ENCODE results near the gene DDAH1. TPM values are rescaled to one million over a fixed set of nuclear protein-coding genes. Genes with fewer than 3 reads are reported as not detected.

The DDAH1 gene
- total RNA-seq, 1 donor: 89.0 TPM

DNA sequence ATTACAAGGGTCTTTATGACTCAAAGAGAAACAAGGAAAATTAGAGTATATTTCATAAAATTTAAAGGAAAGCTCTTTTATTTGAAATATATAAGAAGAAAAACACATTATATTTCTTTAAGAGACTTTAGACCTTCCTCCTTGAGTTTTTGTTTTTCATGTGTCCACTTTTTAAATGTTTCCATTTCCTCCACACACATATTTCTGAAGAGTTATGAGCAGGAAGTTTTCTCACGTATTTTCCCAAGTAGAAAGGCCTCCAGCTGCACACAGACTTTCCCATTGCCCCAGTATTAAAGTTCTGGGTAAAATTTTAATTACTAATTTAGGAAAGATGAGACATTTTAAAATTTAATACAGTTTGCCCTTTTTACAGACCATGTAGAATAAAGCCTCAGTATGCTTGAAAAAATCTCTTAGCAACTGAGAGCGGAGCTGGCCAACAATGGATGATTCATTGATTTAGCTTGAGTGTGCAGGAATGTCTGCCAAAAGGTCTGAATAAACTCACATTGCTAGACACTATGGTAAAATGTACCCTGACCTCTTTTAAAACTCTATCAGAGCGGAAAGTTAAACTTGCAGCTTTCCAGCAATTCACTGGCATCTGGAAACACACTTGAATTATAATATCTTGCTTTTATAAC is 57.9 kb downstream of the DDAH1 start:
- peaks cover 53% of the 10 kb centered on the region for H3K4me1 ChIP-seq (ENCODE audit: insufficient read depth, low read length)
- TF ChIP-seq, protein P1, sequence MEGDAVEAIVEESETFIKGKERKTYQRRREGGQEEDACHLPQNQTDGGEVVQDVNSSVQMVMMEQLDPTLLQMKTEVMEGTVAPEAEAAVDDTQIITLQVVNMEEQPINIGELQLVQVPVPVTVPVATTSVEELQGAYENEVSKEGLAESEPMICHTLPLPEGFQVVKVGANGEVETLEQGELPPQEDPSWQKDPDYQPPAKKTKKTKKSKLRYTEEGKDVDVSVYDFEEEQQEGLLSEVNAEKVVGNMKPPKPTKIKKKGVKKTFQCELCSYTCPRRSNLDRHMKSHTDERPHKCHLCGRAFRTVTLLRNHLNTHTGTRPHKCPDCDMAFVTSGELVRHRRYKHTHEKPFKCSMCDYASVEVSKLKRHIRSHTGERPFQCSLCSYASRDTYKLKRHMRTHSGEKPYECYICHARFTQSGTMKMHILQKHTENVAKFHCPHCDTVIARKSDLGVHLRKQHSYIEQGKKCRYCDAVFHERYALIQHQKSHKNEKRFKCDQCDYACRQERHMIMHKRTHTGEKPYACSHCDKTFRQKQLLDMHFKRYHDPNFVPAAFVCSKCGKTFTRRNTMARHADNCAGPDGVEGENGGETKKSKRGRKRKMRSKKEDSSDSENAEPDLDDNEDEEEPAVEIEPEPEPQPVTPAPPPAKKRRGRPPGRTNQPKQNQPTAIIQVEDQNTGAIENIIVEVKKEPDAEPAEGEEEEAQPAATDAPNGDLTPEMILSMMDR (IDR thresholded peaks at IDR 0.05; ENCODE audit: extremely low read depth, low read depth, low read length): no peak

DNA sequence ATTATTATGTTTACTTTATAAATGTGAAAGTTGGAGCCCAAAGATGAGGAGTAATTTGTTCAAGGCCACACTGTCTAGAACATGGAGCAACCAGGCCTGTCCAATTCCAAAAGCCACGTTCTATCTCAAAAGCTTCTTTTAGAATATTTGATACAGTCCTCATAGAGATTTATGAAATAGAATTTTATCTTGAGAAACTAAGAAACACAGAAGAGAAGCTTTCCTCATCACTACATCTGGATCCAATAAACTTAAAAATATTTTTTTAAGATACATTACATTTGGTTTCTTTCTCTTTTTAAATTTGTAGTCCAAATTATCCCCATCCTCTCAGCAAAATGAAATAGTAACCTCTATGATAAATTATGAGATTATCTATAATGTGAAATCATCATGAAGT is 58.9 kb downstream of the DDAH1 start:
- H3K79me2 ChIP-seq (ENCODE audit: insufficient read depth, low read length): peaks cover 65% of the 10 kb centered on the region
- no peaks in the 10 kb centered on the region for H3K9me3 ChIP-seq (ENCODE audit: low read depth, low read length)
- H3K27ac ChIP-seq (ENCODE audit: low read depth, low read length): peak overlapping the region; percentile 92
- peaks cover 13% of the 10 kb centered on the region for H3K36me3 ChIP-seq (ENCODE audit: insufficient read depth, low read length)
- peaks cover 53% of the 10 kb centered on the region for H3K4me1 ChIP-seq (ENCODE audit: insufficient read depth, low read length)
- no peaks in the 10 kb centered on the region for H3K27me3 ChIP-seq (ENCODE audit: insufficient read depth, low read length)
- H3K4me3 ChIP-seq (ENCODE audit: insufficient read depth, low read length): no peak overlapping the region
- no peak overlapping the region for H2AFZ ChIP-seq (ENCODE audit: low read length)
- TF ChIP-seq, protein P1 (IDR thresholded peaks at IDR 0.05; ENCODE audit: extremely low read depth, low read depth, low read length): no peak
- H3K4me2 ChIP-seq (ENCODE audit: insufficient read depth, low read length): no peak overlapping the region
- DNase-seq (ENCODE audit: insufficient read length, low spot score, missing footprints): no peak
- no peaks in the 10 kb centered on the region for H4K20me1 ChIP-seq (ENCODE audit: insufficient read depth, low read length)

More for the DNA sequence above, 57.9 kb downstream of the DDAH1 start:
- no peaks in the 10 kb centered on the region for H3K27me3 ChIP-seq (ENCODE audit: insufficient read depth, low read length)
- no peaks in the 10 kb centered on the region for H4K20me1 ChIP-seq (ENCODE audit: insufficient read depth, low read length)
- peak overlapping the region; percentile 53 for H3K4me2 ChIP-seq (ENCODE audit: insufficient read depth, low read length)
- peaks cover 69% of the 10 kb centered on the region for H3K79me2 ChIP-seq (ENCODE audit: insufficient read depth, low read length)
- H3K9me3 ChIP-seq (ENCODE audit: low read depth, low read length): no peaks in the 10 kb centered on the region
- no peak overlapping the region for H2AFZ ChIP-seq (ENCODE audit: low read length)
- peak; percentile 73 for DNase-seq (ENCODE audit: insufficient read length, low spot score, missing footprints)
- H3K36me3 ChIP-seq (ENCODE audit: insufficient read depth, low read length): peaks cover 18% of the 10 kb centered on the region
- H3K27ac ChIP-seq (ENCODE audit: low read depth, low read length): peak overlapping the region; percentile 92
- H3K4me3 ChIP-seq (ENCODE audit: insufficient read depth, low read length): no peak overlapping the region

DNA sequence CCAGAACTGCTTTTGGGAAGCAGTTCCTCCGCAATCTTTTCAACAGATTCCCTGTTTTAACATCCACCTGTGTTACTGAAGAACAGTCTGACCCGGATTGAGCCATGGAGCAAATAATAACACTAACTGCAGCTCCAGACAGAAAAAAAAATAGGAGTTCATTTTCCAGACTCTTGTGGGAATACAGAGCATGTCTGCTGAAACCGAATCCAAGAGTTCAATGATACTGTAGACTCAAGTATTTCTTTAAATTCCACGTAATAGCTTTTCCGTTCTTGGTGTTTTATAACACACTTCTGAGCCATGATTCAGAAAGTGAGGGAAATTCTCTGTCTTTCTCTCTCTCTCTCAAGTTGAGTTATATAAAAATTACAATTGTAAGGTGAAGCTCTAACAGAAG is 60.6 kb downstream of the DDAH1 start:
- Histone ChIP-seq H3K79me2 (ENCODE audit: insufficient read depth, low read length) (peaks cover 65% of the 10 kb centered on the region), H3K9me3 (ENCODE audit: low read depth, low read length) (no peaks in the 10 kb centered on the region), H4K20me1 (ENCODE audit: insufficient read depth, low read length) (no peaks in the 10 kb centered on the region), H3K4me2 (ENCODE audit: insufficient read depth, low read length) (peak overlapping the region; percentile 56), H3K4me1 (ENCODE audit: insufficient read depth, low read length) (peaks cover 57% of the 10 kb centered on the region), H3K27ac (ENCODE audit: low read depth, low read length) (peak overlapping the region; percentile 71), H2AFZ (ENCODE audit: low read length) (no peak overlapping the region), H3K4me3 (ENCODE audit: insufficient read depth, low read length) (no peak overlapping the region), H3K27me3 (ENCODE audit: insufficient read depth, low read length) (no peaks in the 10 kb centered on the region), H3K36me3 (ENCODE audit: insufficient read depth, low read length) (peaks cover 6% of the 10 kb centered on the region)
- TF ChIP-seq, protein P1 (IDR thresholded peaks at IDR 0.05; ENCODE audit: extremely low read depth, low read depth, low read length): no peak
- no peak for DNase-seq (ENCODE audit: insufficient read length, low spot score, missing footprints)

DNA sequence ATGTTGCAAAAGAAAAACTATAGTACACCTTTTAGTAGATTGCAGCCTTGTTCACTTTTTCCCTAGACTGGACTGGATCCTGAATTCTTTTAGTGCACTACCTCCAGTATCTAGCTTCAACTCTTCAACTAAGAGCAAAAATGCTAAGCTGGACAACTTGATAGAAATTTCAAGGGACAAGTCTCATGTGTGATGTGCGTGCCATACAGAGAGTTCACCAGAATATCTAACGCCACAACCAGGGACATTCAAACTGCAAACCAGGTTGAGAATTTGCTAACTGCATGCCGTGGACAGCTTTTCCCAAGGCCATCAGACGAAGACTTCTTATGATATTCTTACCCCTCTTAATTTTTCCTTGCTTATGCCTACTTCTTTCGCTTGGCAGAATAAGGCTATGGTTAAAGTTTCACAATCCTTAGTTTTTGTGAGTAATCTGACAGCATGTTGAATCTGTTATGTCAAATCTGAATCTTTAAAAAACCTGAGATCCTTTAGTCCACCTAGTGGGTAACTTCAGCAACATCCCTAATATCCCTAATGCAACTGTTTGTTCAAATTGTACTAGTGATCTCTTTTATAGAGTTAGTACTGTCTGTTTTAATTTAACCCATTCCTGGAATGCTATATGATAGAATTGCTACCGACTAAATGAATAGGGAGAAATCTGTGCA is 66.4 kb downstream of the DDAH1 start:
- H3K36me3 ChIP-seq (ENCODE audit: insufficient read depth, low read length): no peaks in the 10 kb centered on the region
- H3K9me3 ChIP-seq (ENCODE audit: low read depth, low read length): no peaks in the 10 kb centered on the region
- no peaks in the 10 kb centered on the region for H3K27me3 ChIP-seq (ENCODE audit: insufficient read depth, low read length)
- H3K4me1 ChIP-seq (ENCODE audit: insufficient read depth, low read length): peaks cover 30% of the 10 kb centered on the region
- H4K20me1 ChIP-seq (ENCODE audit: insufficient read depth, low read length): no peaks in the 10 kb centered on the region
- no peak overlapping the region for H2AFZ ChIP-seq (ENCODE audit: low read length)
- H3K4me3 ChIP-seq (ENCODE audit: insufficient read depth, low read length): no peak overlapping the region
- peak overlapping the region; percentile 18 for H3K27ac ChIP-seq (ENCODE audit: low read depth, low read length)
- TF ChIP-seq, protein P1 (IDR thresholded peaks at IDR 0.05; ENCODE audit: extremely low read depth, low read depth, low read length): peak; percentile 63
- no peak for DNase-seq (ENCODE audit: insufficient read length, low spot score, missing footprints)
- peaks cover 77% of the 10 kb centered on the region for H3K79me2 ChIP-seq (ENCODE audit: insufficient read depth, low read length)
- no peak overlapping the region for H3K4me2 ChIP-seq (ENCODE audit: insufficient read depth, low read length)

Measured in osteoblast (primary cell).